Superior temporal gyrus (tissue), 1 donor: Measurements from ENCODE around the gene MAEA.
"Not testable (repeated sequence)": the region's sequence is repeated elsewhere in the genome, so short reads cannot be mapped to it uniquely, and the experiment has no call there.

Experiments used
- DNase-seq: peaks from one replicate; pipeline ENCODE4 v3.0.0-alpha.2; 2016; ENCODE audit errors: extremely low spot score

Gene MAEA

GRCh38 chr4:1321486-1321885 lies 31.8 kb downstream of the MAEA start:
- DNase-seq: no peak

- no peak for DNase-seq
These were observed 32.4 kb downstream of the MAEA start for GRCh38 chr4:1321946-1322650.

GRCh38 chr4:1323280-1323634 lies 33.6 kb downstream of the MAEA start:
- DNase-seq: no peak

- DNase-seq: no peak
These were observed 34.1 kb downstream of the MAEA start for GRCh38 chr4:1323635-1324442.

- DNase-seq: not testable (repeated sequence)
These were observed 34.9 kb downstream of the MAEA start for GRCh38 chr4:1324443-1325175.

GRCh38 chr4:1325176-1325480 lies 35.4 kb downstream of the MAEA start:
- no peak for DNase-seq

GRCh38 chr4:1325681-1326635 lies 36.3 kb downstream of the MAEA start:
- DNase-seq: no peak

GRCh38 chr4:1326751-1327525 lies 37.2 kb downstream of the MAEA start:
- no peak for DNase-seq

GRCh38 chr4:1327526-1328266 lies 38.0 kb downstream of the MAEA start:
- no peak for DNase-seq

- no peak for DNase-seq
These were observed 38.8 kb downstream of the MAEA start for GRCh38 chr4:1328267-1329155.

GRCh38 chr4:1329408-1330371 lies 40.0 kb downstream of the MAEA start:
- DNase-seq: no peak

- no peak for DNase-seq
These were observed 41.3 kb downstream of the MAEA start for GRCh38 chr4:1330761-1331590.

GRCh38 chr4:1331591-1332353 lies 42.1 kb downstream of the MAEA start:
- DNase-seq: no peak

GRCh38 chr4:1332686-1333085 lies 43.0 kb downstream of the MAEA start:
- DNase-seq: no peak

- no peak for DNase-seq
These were observed 43.6 kb downstream of the MAEA start for GRCh38 chr4:1333256-1333655.

GRCh38 chr4:1333851-1334578 lies 44.3 kb downstream of the MAEA start:
- DNase-seq: not testable (repeated sequence)
